ENCODE results near the gene DNMT3A.
A peak's percentile ranks its signal among the peaks of the same experiment; 100 is the strongest.

The DNMT3A gene

DNA sequence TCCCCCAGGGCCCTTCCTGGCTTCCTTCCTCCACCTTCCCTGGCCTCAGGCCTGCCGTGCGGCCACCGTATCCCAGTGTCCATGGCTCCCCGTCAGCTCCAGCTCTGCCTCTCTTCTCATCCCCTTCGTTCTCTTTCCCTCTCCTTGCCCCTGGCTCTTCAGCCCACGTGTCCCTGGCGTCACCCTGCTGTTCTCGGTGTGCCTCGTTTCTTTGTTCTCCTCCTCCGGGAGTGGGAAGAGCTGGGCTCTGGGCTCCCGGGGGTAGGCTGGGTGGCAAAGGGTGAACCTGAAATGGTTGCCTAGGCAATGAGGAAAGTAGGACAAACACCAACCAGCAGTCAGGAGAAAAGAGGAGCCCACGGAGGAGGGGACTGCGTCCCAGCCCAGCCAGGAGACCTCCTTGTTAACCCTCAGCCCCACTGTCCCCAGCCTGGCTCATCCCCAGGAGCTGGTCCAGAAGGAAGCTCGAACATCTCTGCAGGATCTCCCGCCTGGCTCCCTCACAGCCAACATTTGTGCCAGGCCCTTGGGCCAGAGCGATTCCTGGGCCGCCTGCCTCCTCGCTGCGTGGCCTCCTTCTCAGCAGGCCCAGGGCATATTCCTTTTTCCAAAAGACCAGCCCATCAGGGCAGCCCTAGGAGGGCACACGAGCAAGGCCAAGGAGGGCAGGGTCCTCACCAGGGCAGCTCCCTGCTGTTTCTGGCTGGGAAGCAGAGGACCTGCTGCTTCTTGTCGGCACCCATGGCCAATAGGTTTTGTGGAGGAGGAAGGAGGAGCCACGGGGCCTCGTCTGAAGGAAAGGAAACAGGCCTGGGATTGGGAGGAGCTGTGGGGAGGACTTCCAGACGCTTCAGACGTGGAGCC is 30.9 kb upstream of the DNMT3A start:
- no peak for DNase-seq

- no peak for DNase-seq
Measured at GRCh38 chr2:25371253-25372241, 29.8 kb upstream of the DNMT3A start.

DNA sequence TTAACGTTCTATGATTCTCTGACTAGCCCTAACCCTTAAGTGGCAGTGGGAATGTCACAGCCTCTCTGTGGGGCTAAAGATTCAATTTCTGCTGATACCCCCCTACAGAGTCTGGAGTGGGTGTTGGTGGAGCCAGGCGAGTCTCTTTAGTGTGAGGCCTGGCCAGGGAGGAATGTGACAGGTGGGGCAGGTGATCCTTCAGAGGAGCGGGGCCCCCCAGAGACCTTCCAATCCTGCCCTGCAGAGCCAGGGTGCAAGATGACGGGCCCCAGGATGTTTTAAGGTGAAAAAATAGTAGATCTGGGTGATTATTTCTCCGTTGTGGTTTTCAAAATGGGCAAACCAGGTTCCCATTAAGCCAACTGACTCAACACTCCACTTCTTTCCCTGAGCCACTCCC is 28.2 kb upstream of the DNMT3A start:
- DNase-seq: no peak

DNA sequence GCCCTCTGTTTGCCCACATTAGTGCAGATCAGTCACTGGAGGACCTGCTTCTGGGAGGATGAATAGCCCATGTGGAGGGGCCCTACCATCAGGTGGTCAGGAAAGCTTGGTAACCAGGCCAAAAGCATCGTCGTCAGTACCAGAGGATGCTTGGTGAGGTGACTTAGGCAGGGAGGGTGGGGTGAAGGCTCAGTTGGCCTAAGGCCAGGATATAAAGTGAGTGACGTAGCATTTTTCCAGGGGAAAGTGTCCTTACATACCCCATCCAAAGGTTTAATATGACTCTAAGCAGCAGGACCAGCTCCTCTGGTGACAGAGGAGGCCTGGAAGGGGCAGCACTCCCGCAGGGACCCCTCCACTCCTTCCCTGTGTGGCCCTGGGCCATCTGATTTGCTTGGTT is 27.7 kb upstream of the DNMT3A start:
- no peak for DNase-seq

GRCh38 chr2:25368660-25369059 is 26.9 kb upstream of the DNMT3A start:
- DNase-seq: no peak

GRCh38 chr2:25367296-25367695 is 25.6 kb upstream of the DNMT3A start:
- no peak for DNase-seq

DNA sequence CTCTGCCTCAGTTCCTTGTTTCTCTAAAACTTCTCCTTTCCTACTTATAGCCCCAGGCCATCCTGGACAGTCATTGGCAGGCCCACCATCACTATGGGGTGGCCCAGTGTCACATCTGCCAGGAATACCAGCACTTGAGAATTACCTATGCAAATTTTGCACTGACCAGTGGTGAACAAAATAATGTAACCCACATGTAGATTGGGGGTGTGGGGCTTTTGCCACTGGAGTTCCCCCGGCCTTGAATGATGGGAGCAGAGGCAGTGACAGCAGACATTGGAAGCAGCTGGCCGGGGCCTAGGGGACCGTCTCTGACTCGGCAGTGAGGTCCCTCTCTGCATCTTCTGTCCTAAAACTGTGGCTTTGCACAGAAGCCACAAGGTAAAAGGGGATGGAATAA is 24.9 kb upstream of the DNMT3A start:
- DNase-seq: no peak

DNA sequence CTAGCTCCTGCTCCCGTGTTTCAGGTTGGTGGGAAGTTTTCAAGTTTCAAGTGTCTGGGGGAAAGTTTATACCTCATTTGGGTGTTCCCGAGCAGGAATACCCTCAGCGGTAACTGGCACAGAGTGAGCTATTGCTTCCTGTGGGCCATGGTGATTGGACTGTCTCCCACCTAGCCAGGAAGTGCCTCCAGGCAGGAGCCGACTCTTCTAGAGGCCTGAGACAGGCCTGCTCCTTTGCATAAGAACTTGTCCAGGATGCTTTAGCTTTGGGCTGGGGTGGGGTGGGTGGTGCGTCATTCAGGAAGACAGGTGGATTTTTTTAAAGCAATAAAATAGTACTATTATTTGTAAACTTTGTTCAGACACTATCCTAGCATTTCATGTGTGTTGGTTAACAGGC is 23.5 kb upstream of the DNMT3A start:
- DNase-seq: no peak

- no peak for DNase-seq
Measured at GRCh38 chr2:25363733-25364132, 22.0 kb upstream of the DNMT3A start.

DNA sequence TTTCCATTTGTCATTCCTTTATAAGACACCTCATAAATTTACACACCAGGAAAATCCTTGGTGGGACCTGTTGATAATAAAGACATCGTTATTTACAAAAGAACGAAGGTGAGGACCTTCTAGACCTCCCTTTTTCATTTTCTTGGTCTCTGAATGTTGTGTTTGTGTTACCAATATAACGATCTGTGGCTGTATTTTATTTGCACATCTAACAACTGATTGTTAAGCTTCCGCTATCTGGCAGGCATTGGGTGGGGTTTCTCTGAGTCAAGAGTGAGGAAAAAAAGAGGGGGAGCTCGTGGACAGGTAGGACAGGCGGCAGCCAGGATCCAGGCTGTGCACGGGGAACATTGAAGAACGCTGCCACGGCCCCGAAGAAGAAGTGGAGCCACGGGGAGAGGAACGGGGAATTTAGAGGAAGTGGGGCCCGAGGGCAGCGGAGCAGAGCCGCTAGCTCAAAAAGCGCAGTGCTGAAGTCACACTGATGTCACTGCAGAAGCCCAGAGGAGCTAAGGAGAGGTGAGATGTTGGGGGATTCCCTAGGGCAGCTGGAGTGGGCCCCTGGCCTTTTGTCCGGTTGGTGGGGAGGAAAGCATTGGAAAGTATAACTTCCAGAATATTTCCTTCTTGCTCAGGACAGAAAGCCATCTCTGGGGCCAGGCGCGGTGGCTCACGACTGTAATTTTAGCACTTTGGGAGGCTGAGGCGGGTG is 20.9 kb upstream of the DNMT3A start:
- no peak for DNase-seq

DNA sequence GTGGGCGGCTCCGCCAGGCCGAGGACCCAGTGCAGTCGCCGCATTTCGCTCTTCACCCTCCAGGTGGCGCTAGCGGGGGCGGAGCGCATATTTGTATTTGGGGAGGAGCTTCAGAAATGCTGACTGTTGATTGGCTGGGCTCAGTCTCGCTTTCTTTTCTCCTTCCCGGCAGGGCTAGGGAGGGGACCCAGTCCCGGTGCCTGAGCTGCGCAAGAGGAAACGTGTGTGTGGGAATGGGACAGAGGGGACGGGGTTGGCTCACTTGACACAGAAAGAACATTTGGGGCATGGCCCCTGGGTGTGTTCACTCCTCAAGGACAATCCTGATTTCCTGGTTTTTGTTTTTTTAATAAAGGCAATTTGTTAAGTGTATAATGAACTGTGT is 20.3 kb upstream of the DNMT3A start:
- DNase-seq: peak; percentile 61

GRCh38 chr2:25361261-25362048 is 19.7 kb upstream of the DNMT3A start:
- DNase-seq: no peak

- DNase-seq: no peak
Measured at GRCh38 chr2:25358836-25359235, 17.1 kb upstream of the DNMT3A start.

DNA sequence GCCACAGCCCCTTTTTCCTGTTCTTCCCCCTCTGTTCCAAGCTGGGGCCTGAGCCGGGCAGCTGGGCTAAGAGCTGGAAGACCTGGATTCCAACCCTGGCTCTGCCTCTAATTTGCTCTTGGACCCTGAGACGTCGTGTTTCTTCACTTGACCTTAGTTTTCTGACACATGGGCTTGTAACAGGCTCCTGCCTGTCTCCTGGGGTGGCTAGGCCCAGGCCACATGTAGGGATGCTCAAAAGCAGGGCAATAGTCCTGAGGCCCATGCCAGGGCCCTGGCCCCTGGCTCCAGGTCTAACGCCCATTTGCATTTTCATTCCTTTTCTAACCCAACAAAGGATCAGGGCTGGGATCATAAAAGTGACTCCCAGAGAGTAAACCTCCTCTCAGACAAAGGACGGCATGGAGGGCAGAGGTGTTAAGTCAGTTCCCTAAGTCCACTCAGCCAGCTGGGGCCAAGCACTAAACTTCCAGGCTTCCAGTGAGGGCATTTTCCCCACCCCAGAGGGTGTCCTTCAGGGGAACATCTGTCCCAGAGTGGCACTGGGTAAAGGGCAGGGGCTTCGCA is 16.6 kb upstream of the DNMT3A start:
- DNase-seq: no peak

GRCh38 chr2:25356088-25356487 is 14.4 kb upstream of the DNMT3A start:
- DNase-seq: no peak

DNA sequence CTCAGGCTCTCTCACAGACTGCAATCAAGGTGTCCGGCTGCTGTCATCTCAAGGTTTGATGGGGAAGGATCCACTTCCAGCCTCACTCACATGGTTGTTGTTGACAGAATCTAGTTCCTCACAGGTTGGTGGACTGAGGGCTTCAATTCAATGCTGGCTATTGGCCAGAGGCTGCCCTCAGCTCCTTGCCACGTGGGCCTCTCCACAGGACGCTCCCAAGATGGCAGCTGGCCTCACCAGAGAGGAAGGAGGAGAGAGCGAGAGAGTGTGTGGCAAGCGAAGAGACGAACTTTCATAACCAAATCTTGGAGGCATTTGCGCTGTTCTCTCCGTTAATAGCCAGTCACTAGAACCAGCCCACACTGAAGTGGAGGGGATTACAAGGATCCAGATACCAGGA is 13.5 kb upstream of the DNMT3A start:
- DNase-seq: no peak

GRCh38 chr2:25354116-25354515 is 12.4 kb upstream of the DNMT3A start:
- DNase-seq: no peak

DNA sequence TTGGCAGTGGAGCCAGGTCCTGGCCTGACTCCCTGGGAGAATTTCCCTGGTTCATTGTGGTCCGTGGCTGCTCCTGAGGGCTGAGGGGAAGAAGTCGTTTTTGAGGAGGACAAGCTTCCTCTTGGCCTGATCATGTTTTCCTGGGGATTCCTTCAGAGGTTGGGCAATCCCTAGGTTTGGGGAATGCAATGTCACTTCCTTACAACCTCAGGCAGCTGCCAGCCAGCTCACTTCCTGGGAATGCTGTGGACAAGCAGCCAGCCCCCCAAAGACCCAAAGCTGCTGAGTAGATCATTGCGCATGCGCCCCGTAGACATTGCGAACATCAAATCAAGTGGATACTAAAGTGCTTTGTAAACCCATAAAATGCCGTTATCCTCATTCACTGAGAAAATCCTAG is 7.7 kb upstream of the DNMT3A start:
- no peak for DNase-seq

DNA sequence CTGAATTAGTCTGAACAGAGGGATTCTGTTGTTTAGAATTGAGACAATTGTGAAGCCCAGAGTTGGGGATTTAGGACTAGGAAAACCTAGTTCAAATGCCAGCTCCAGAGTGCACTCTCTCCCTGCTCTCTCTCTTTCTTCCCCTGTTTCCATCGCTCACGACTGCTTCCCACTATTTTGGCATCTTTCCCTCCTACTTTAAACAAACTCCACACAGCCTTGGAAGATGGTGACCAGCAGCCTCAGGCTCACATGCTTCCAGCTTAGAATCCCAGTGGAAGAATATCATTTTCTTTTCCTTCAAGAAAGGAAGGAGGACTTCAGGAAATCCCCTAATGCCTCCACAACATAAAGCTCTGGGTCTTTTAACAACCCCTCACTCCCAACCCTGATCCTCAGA is 6.1 kb upstream of the DNMT3A start:
- DNase-seq: no peak

DNA sequence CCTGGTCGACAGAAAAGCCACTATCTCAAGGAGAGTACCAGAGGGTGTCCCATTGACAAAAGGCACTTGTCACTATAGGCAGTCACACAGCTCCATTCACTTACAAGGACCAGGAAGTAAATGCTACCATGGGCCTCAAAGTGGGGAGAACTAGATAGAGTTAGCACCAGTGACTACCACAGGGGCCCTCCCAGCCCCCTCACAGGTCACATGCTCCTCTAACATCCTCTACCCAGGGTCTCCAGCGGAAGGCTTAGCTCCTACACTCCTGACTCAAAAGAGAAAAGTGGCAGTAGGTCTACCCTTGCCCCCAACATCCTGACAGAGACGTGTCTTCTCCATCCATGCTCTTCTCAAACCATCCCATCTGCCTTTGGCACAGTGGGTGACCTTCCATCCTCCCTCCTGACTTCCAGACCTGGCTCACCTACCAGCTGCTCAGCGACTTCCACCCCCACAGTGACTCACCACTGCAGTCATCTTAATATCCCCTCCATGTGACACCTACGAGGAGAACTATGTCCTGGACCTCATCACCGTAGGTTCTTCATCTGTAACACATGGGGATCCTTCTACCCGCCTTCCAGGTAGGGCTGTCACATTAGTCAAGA is 5.6 kb upstream of the DNMT3A start:
- no peak for DNase-seq

GRCh38 chr2:25343187-25343825 is 1.6 kb upstream of the DNMT3A start:
- no peak for DNase-seq
